ACC112 (cell line): ENCODE measurements around the gene CDH4.

Experiments used
- H2AFZ ChIP-seq: fragments of 200-600 bp; sonication (generic); one replicate; pipeline ENCODE4 v1.6.0; 2017; ENCODE audit warnings: antibody characterized with exemption, low read length; ENCODE audit not compliant: unreplicated experiment
- H3K27ac ChIP-seq: fragments of 200-600 bp; sonication (generic); 2 replicates; pipeline ENCODE4 v1.5.1; 2014; ENCODE audit warnings: low read depth, mild to moderate bottlenecking, antibody characterized with exemption, low read length, moderate library complexity
- H3K27me3 ChIP-seq: fragments of 200-600 bp; sonication (generic); 2 replicates; pipeline ENCODE4 v1.6.1; 2014; ENCODE audit warnings: mild to moderate bottlenecking, antibody characterized with exemption, low read length, moderate library complexity, mixed read lengths; ENCODE audit not compliant: insufficient read depth
- H3K36me3 ChIP-seq: fragments of 200-600 bp; sonication (generic); 2 replicates; pipeline ENCODE4 v1.6.1; 2016; ENCODE audit warnings: mild to moderate bottlenecking, antibody characterized with exemption, low read length, moderate library complexity, mixed read lengths; ENCODE audit not compliant: insufficient read depth
- H3K4me1 ChIP-seq: fragments of 200-600 bp; sonication (generic); one replicate; pipeline ENCODE4 v1.6.1; 2016; ENCODE audit warnings: low read length, mixed read lengths; ENCODE audit not compliant: insufficient read depth, unreplicated experiment, control insufficient read depth
- H3K4me3 ChIP-seq: fragments of 200-600 bp; sonication (generic); 2 replicates; pipeline ENCODE4 v1.5.1; 2014; ENCODE audit warnings: mild to moderate bottlenecking, low read depth, low read length
- H3K79me2 ChIP-seq: fragments of 200-600 bp; sonication (generic); one replicate; pipeline ENCODE4 v1.6.0; 2016; ENCODE audit warnings: low read length; ENCODE audit not compliant: control insufficient read depth, unreplicated experiment, insufficient read depth

Gene CDH4

DNA sequence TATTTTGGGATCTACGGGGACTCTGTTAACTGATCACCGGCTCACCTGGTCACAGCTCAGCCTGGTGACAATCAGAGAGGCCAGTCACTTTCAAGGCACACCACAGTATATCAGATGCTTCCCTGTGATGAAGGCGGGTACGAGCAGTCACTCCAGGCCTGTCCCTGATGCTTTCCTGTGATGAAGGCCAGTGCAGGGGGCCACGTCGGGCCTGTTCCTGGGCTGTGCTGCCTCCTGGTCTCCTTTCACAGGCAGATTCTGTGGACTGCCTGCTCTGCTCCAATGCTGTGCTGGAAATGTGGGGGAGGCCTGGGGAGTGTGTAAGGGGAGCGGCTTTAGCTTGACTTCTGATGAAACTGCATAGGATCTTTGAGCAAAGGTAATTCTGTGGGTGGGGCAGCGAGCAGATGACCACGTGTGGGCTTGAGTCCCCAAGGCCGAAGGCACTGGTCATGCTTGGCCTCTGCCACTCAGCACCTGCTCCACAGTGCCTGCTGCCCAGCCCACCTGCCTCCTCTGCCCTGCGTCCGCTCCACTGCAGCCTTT lies 441.1 kb downstream of the CDH4 start:
- Histone ChIP-seq H3K36me3 (no peaks in the 10 kb centered on the region), H3K79me2 (no peaks in the 10 kb centered on the region), H3K27me3 (no peaks in the 10 kb centered on the region), H3K4me3 (no peak overlapping the region), H3K4me1 (no peaks in the 10 kb centered on the region), H3K27ac (no peak overlapping the region), H2AFZ (no peak overlapping the region)

DNA sequence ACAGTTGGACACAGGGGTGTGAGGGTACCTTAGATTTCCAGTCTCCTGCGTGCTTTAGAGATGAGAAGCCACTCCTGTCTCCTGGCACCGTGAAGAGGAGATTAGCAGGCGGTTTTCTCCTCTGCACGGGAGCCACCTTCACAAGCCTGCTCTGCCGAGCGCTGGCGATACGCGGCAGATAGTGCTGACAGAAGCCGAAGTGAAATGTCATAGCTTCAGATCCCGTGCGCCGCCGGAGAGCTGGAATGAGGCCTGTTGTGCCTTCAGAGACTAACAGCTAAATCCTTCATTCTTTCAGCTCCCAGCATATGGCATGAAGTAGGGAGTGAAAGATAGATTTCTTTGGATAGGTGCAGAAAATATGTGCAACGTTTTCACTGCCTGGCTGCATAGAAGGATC lies 442.6 kb downstream of the CDH4 start:
- H3K27me3 ChIP-seq: no peaks in the 10 kb centered on the region
- no peaks in the 10 kb centered on the region for H3K36me3 ChIP-seq
- no peaks in the 10 kb centered on the region for H3K4me1 ChIP-seq
- no peaks in the 10 kb centered on the region for H3K79me2 ChIP-seq
- no peak overlapping the region for H3K4me3 ChIP-seq
- no peak overlapping the region for H2AFZ ChIP-seq
- H3K27ac ChIP-seq: no peak overlapping the region

DNA sequence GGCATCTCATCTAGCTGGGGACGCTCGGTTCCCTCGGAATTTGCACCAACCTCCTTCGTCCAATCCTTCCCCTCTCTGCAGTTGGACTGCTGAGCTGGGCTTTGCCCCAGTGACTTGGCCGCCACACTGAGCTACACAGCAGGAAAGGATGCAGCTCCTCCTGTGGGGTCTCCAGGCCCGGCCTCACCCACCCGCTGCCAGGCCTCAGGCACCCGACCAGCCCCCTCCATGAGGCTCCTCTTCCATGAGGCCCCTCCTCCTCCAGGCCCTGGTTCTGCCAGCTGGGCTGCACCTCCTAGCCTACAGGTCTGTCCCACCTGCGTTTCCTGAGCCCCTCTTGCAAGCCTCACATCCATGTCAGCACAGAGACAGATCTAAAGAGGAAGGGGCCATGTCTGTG lies 443.7 kb downstream of the CDH4 start:
- no peaks in the 10 kb centered on the region for H3K36me3 ChIP-seq
- no peak overlapping the region for H2AFZ ChIP-seq
- H3K4me1 ChIP-seq: no peaks in the 10 kb centered on the region
- no peaks in the 10 kb centered on the region for H3K79me2 ChIP-seq
- H3K27ac ChIP-seq: no peak overlapping the region
- H3K4me3 ChIP-seq: no peak overlapping the region
- no peaks in the 10 kb centered on the region for H3K27me3 ChIP-seq

DNA sequence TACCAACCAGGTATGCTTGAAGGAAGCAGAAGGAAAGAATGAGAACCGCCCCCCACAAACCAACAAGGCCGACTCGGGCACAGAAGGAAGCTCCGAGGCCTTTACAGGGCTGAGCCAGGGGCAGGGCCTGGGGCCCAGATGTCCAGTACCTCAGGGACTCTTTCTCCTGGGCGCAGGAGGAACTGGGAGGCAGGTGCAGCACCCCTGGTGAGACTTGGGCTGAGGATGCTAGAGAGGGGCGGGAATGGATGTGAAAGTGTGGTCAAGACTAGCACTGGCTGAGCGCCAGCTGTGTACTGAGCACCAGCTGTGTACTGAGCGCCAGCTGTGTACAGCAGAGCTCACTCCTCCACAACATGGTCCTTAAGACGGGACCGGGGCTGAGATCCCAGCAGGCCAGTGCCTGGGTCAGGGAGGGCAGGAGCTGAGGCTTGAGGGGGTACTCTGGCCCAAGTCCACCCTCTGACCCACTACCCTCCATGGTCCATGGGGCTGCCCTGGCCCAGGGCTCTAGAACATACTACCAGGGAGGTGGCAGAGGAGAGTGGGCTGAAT lies 444.2 kb downstream of the CDH4 start:
- H3K4me1 ChIP-seq: no peaks in the 10 kb centered on the region
- H2AFZ ChIP-seq: no peak overlapping the region
- H3K36me3 ChIP-seq: no peaks in the 10 kb centered on the region
- no peaks in the 10 kb centered on the region for H3K27me3 ChIP-seq
- no peak overlapping the region for H3K27ac ChIP-seq
- no peak overlapping the region for H3K4me3 ChIP-seq
- H3K79me2 ChIP-seq: no peaks in the 10 kb centered on the region

DNA sequence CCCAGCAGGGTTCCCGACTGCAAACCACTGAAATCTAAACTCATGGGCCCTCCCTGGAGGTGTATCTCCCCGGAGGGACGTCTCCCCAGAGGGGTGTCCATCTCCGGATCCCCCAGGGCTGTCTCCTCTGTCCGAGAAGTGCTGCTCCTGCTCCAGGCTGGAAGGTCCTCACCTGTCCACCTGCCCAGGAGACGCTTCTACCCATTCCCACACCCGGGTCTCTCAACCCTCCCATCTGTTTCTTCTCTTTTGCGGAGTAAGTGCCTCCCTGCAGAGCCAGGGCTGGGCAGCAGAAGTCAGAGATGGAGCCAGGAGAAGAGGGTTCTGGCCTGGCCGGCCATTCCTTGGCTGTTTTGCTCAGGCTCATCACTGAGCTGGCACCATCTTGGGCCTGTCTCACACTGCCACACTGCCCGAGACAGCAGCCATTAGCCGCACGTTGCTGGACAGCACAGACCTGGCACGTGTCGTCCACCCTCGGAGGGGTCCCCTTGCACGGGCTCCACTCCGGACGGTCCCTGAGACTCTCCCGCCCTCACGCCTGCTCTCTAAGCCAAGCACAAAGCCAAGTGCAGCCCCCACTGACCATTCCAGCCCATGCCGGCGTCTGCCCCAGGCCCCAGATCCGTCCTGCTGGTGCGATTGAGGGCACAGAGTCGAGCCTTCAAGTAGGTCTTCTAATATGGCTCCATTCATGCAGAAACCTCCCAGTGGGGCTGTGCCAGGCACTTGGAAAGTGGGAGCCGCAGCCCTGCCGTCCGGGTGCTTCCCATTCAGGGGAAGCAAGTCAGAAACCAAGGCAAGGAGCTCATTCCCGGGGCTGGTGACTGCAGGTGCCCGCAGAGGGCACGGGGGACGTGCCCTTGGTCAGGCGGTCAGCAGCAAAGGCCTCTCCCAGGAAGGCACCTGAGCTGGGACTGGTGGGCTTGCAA lies 445.9 kb downstream of the CDH4 start:
- H3K4me3 ChIP-seq: no peak overlapping the region
- H3K36me3 ChIP-seq: no peaks in the 10 kb centered on the region
- no peaks in the 10 kb centered on the region for H3K27me3 ChIP-seq
- H3K79me2 ChIP-seq: no peaks in the 10 kb centered on the region
- H3K27ac ChIP-seq: no peak overlapping the region
- H3K4me1 ChIP-seq: no peaks in the 10 kb centered on the region
- no peak overlapping the region for H2AFZ ChIP-seq

DNA sequence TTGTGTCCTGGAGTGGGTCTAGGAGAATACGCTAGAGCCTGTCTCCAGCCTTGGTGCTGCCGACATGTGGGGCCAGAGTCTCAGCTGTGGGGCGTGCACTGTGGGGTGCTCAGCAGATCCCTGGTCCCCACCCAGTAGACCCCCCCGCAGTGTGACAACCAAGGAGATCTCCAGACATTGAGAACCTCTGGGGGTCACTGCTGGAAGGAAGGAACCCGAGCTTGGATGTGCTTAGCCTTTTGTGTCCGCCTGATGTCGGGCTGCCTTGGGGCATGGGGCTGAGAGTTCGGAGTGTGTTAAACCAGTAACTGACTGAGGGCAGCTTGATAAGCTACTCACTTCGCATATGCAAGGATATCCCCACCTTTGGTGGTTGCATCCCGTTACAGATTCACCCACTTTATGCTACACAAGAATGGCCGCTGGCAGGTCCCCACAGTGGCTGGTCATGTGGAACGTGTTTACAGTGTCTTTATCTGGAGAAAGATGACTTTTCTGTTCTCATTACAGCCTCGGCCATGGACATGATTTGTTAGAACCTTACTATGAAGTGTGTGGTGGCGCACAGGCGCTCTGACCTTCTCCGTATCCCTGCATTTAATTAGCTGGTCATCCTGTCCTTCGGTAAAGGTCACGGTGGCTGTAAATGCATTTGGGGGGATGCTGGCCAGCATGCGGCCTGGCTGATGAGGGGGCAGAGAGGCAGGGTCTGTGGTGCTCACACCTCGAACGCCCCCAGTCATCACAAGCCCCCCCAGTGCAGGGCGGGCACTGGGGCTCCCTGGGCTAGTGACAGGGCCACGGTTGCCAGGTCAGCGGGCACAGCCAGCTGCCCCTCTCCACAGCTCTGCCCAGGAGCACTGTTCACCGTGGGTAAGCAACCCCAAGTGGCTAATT lies 446.8 kb downstream of the CDH4 start:
- Histone ChIP-seq H3K27ac (no peak overlapping the region), H3K27me3 (no peaks in the 10 kb centered on the region), H3K4me3 (no peak overlapping the region), H3K79me2 (no peaks in the 10 kb centered on the region), H3K4me1 (no peaks in the 10 kb centered on the region), H3K36me3 (no peaks in the 10 kb centered on the region), H2AFZ (no peak overlapping the region)

DNA sequence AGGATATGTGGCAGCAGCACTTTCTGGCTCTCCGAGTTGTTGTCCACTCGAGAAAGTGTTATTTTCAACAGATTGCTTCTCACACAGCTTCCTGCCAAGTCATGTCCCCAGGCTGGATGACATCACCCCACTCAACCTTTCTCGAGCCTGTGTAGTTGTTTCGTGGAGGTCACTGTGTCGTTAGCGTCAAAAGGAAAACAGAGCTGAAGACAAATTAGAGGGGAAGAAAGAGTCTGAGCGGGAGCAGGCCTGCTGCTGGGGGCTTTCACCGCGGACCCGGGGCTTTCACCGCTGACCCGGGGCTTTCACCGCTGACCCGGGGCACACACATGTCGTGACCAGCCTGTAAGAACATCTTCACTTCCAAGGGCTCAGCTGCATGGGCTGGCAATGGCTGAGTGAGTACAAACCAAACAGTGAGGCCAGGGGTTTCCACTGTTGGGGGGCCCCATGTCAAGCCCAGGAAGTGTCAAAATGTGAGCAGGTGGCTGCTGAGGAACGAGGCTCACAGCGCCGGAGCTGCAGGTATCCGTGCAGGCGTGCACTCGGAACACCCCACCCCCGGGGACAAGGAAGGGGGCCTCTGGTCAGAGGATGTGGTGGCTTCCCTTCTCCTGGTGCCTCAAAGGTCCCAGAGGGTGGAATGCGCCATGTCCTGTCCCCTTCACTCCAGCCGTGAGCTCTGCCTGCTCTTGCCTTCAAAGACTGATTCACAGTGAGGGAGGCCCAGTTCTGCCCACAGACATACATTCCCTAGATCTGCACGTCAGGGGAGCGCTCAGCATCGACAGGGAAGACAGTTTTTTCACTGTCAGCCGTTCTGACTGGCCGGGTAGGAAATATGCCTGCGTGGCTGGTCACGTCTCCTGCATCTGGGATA lies 447.7 kb downstream of the CDH4 start:
- no peaks in the 10 kb centered on the region for H3K27me3 ChIP-seq
- no peaks in the 10 kb centered on the region for H3K36me3 ChIP-seq
- no peaks in the 10 kb centered on the region for H3K4me1 ChIP-seq
- no peak overlapping the region for H2AFZ ChIP-seq
- no peak overlapping the region for H3K27ac ChIP-seq
- no peaks in the 10 kb centered on the region for H3K79me2 ChIP-seq
- no peak overlapping the region for H3K4me3 ChIP-seq

DNA sequence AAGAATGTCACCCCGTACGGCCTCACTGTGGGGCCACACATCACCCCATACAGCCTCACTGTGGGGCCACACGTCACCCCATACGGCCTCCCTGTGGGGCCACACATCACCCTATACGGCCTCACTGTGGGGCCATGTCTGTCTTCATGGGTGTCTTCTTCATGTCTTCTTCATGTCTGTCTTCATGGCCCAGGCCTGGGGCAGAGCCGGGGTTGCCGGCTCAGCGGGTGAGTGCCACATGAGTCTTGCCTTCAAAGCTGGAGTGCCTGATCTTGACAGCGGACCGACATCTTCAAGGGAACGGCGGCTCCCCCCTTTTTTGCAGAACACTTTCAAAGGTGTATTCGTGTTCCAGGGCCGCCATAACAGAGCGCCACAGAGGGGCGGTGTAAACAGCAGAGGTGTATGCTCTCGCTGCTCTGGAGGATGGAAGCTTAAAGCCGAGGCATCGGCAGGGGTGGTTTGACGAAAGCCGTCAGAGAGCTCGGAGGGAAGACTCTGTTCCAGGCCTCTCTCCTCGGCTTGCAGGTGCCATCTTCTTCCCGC lies 448.6 kb downstream of the CDH4 start:
- Histone ChIP-seq H3K36me3 (no peaks in the 10 kb centered on the region), H3K79me2 (no peaks in the 10 kb centered on the region), H3K27ac (no peak overlapping the region), H3K4me1 (no peaks in the 10 kb centered on the region), H3K4me3 (no peak overlapping the region), H2AFZ (no peak overlapping the region), H3K27me3 (no peaks in the 10 kb centered on the region; the same call in 1 of the 2 replicates)

DNA sequence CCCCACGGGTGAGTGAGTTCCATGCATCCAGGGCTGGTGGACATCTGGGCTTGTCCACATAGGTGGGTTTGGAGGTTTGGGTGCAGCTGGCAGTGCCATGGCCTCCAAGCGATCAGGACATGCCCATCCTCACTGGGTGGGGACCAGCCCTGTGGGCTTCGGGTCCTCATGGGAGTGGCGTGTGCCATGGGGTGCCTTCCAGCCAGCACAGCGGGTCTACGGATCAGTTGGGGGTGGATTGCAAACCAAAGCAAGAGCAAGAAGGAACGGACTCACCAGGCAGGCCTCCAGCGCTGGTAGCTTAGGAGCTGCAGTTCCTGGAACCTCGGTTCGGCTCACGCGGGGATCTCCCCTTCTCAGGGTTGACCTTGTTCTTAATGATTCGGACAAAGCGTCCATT lies 449.3 kb downstream of the CDH4 start:
- Histone ChIP-seq H3K4me3 (no peak overlapping the region), H3K27ac (no peak overlapping the region), H3K36me3 (no peaks in the 10 kb centered on the region), H3K79me2 (no peaks in the 10 kb centered on the region), H3K4me1 (no peaks in the 10 kb centered on the region), H2AFZ (no peak overlapping the region), H3K27me3 (peaks cover 3% of the 10 kb centered on the region; the same call in 1 of the 2 replicates)
